Measurements from ENCODE around the gene CIC.
"Not testable (repeated sequence)": the region's sequence is repeated elsewhere in the genome, so short reads cannot be mapped to it uniquely, and the experiment has no call there.

- TF ChIP-seq CTCF, POLR2A, POLR2AphosphoS5 (IDR thresholded peaks at IDR 0.05): not testable (repeated sequence)
Measured at GRCh38 chr19:42257842-42258241, 11.2 kb upstream of the CIC start.
